Right lobe of liver (tissue), 4 donors: Measurements from ENCODE around the gene ACTG2.

Experiments
- CTCF ChIP-seq, 4 donors: fragments of 200-600 bp in 3 of 4; fragments of 450-650 bp in 1 of 4; IDR thresholded peaks; one replicate each; pipeline versions ENCODE4 v1.5.1 to v1.8.0; 2016 to 2022; ENCODE audit warnings: antibody characterized with exemption in 4 of 4, mild to moderate bottlenecking in 2 of 4
- POLR2A ChIP-seq: fragments of 450-650 bp; IDR thresholded peaks from one replicate; pipeline ENCODE4 v1.6.1; 2017; ENCODE audit warnings: antibody characterized with exemption, mild to moderate bottlenecking
- donor health status: DM: no; HTN: no; CAD: no.
- donor health status: DM: no; HTN: no; CAD: no.
- donor health status: DM: no; HTN: yes; CAD: no.

DNA sequence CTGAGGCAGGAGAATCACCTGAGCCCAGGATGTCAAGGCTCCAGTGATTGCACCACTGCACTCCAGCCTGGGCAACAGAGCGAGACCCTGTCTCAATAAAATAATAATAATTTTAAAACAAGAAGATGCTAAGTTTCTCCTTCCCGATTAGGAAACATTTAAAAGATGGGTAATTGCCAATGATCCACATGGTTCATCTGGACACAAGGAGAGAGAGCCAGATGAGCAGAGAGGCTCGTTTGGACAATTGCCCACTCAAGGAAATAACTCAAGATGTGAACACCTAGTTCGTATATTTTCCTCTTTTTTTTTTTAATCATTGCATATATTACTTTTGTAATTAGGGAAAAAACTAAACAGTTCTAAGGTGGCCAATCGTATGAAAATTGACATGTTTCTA, 3.6 kb upstream of the ACTG2 start:
- TF ChIP-seq CTCF (IDR thresholded peaks at IDR 0.05): no peak
- TF ChIP-seq POLR2A: no peak
